Measurements from ENCODE around the gene DAB2IP.

DNA sequence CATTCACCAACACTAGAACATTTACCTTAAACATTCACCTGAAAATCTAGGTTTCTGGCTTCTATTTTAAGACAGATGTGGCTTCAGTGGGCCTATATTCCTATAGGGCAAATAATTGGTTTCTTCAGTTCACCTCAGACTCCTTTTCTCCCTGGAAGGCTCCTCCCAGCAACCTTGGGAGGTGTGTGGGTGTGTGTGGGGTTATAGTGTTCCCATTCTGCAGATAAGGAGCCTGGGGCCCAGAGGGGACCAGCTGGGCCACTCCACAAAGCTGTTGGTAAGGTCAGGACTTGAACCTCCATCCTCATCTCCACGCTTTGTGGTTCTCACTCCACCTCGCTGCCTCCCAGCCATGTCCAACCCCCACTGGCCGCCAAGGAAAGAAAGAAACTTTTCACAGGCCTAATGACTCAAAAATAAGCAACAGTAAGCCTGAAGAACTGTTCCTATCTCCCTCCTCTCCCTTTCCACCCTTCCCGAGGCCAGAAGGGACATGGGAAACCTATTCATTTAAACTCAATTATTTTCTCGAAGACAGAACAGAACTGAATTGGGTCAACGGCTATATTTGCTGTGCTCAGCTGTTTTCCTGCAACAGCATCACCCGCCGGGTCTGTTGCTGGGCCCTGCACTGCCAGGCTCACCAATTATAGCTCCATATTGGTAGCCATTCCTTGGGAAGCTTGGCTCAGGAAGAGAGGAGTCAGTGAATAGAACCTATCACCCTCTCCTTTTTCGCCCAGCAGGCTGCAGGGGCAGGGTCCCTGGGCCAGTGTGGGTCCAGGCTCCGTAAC, 78.5 kb downstream of the DAB2IP start:
- TF ChIP-seq, protein P1, sequence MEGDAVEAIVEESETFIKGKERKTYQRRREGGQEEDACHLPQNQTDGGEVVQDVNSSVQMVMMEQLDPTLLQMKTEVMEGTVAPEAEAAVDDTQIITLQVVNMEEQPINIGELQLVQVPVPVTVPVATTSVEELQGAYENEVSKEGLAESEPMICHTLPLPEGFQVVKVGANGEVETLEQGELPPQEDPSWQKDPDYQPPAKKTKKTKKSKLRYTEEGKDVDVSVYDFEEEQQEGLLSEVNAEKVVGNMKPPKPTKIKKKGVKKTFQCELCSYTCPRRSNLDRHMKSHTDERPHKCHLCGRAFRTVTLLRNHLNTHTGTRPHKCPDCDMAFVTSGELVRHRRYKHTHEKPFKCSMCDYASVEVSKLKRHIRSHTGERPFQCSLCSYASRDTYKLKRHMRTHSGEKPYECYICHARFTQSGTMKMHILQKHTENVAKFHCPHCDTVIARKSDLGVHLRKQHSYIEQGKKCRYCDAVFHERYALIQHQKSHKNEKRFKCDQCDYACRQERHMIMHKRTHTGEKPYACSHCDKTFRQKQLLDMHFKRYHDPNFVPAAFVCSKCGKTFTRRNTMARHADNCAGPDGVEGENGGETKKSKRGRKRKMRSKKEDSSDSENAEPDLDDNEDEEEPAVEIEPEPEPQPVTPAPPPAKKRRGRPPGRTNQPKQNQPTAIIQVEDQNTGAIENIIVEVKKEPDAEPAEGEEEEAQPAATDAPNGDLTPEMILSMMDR (IDR thresholded peaks at IDR 0.05; ENCODE audit: low read depth, low read length, poor library complexity, severe bottlenecking): no peak
- TF ChIP-seq EZH2phosphoT487 (IDR thresholded peaks at IDR 0.05; ENCODE audit: borderline replicate concordance, low read length): no peak
